GM12801 (cell line): Measurements from ENCODE around the gene LRRFIP1.

Experiments
- CTCF ChIP-seq: IDR thresholded peaks from one replicate; pipeline ENCODE4 v1.5.1; 2011; ENCODE audit warnings: control low read depth; ENCODE audit not compliant: insufficient read length; ENCODE audit errors: extremely low read depth

Gene LRRFIP1

GRCh38 chr2:237702441-237703391, 75.3 kb downstream of the LRRFIP1 start:
- no peak for TF ChIP-seq CTCF

- TF ChIP-seq CTCF = no peak
These were observed 77.4 kb downstream of the LRRFIP1 start for GRCh38 chr2:237704501-237705434.

GRCh38 chr2:237706257-237706656, 78.9 kb downstream of the LRRFIP1 start:
- no peak for TF ChIP-seq CTCF

- TF ChIP-seq CTCF = no peak
These were observed 80.6 kb downstream of the LRRFIP1 start for GRCh38 chr2:237708065-237708398.

- no peak for TF ChIP-seq CTCF
These were observed 81.1 kb downstream of the LRRFIP1 start for GRCh38 chr2:237708491-237708890.

GRCh38 chr2:237708961-237709360, 81.6 kb downstream of the LRRFIP1 start:
- TF ChIP-seq CTCF = no peak

- no peak for TF ChIP-seq CTCF
These were observed 84.2 kb downstream of the LRRFIP1 start for GRCh38 chr2:237711458-237712150.
